Vagina (tissue), 2 donors: ENCODE data around the gene CDKN2D.

Experiments used
- CTCF ChIP-seq, 3 experiments: fragments of 450-650 bp in 2 of 3; fragments of 200-600 bp in 1 of 3; sonication (generic) in 1 of 3; IDR thresholded peaks; one replicate each; pipeline ENCODE4 v1.5.1; 2017 to 2019; ENCODE audit warnings: antibody characterized with exemption in 3 of 3, mild to moderate bottlenecking in 2 of 3, moderate library complexity in 2 of 3
- POLR2A ChIP-seq, 2 donors: fragments of 450-650 bp; IDR thresholded peaks; one replicate each; pipeline ENCODE4 v1.6.1; 2017; ENCODE audit warnings: antibody characterized with exemption in 2 of 2, mild to moderate bottlenecking in 2 of 2, moderate library complexity in 2 of 2
- POLR2AphosphoS5 ChIP-seq, 2 donors: sonication (generic); formaldehyde crosslinking; IDR thresholded peaks; one replicate each; pipeline ENCODE4 v1.9.0; 2017; ENCODE audit warnings: antibody characterized with exemption in 2 of 2, mild to moderate bottlenecking in 2 of 2, low read depth in 1 of 2; ENCODE audit not compliant: insufficient read depth in 1 of 2

DNA sequence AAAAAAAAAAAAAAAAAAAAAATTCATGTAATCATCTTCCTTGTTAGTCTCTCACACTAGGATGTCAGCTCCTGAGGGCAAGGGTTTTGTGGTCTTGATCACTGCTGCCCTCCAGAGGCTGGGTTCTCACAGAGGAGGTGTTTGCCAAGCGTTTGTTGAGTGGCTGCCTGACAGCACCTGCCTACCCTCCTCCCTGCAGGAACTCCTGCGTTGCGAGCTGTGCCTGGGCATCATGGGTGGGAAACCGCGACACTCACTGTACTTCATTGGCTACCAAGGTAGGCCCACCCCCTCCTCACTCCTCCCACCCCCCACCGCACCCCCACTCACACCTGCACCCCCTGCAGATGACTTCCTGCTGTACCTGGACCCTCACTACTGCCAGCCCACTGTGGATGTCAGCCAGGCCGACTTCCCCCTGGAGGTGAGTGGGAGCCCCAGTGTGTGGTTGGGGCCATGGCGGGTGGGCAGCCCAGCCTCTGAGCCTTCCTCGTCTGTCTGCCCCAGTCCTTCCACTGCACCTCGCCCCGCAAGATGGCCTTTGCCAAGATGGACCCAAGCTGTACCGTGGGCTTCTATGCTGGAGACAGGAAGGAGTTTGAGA, 17.0 kb downstream of the CDKN2D start:
- TF ChIP-seq POLR2A (IDR thresholded peaks at IDR 0.05) (no peak), CTCF (IDR thresholded peaks at IDR 0.05) (no peak), POLR2AphosphoS5 (IDR thresholded peaks at IDR 0.05; ENCODE audit: insufficient read depth in 1 of 2, low read depth in 1 of 2) (no peak)
